ENCODE measurements around the gene RPS6KB2.

RPS6KB2 gene

GRCh38 chr11:67439321-67440228 lies 11.3 kb downstream of the RPS6KB2 start:
- TF ChIP-seq CTCF (IDR thresholded peaks at IDR 0.05; ENCODE audit: insufficient read depth, missing control alignments): no peak
- DNase-seq (ENCODE audit: insufficient read length, low spot score) (no peak), FAIRE-seq (no peak)

- FAIRE-seq: no peak
- no peak for DNase-seq (ENCODE audit: insufficient read length, low spot score)
- no peak for TF ChIP-seq CTCF (IDR thresholded peaks at IDR 0.05; ENCODE audit: insufficient read depth, missing control alignments)
Observed at GRCh38 chr11:67440229-67441097, 12.2 kb downstream of the RPS6KB2 start.

GRCh38 chr11:67441098-67441563 lies 12.8 kb downstream of the RPS6KB2 start:
- TF ChIP-seq CTCF (IDR thresholded peaks at IDR 0.05; ENCODE audit: insufficient read depth, missing control alignments): no peak
- FAIRE-seq (no peak), DNase-seq (ENCODE audit: insufficient read length, low spot score) (no peak)

- TF ChIP-seq CTCF (IDR thresholded peaks at IDR 0.05; ENCODE audit: insufficient read depth, missing control alignments): no peak
- DNase-seq (ENCODE audit: insufficient read length, low spot score) (no peak), FAIRE-seq (no peak)
Observed at GRCh38 chr11:67441731-67442351, 13.5 kb downstream of the RPS6KB2 start.

GRCh38 chr11:67442504-67443404 lies 14.5 kb downstream of the RPS6KB2 start:
- no peak for FAIRE-seq
- TF ChIP-seq CTCF (IDR thresholded peaks at IDR 0.05; ENCODE audit: insufficient read depth, missing control alignments): no peak
- DNase-seq (ENCODE audit: insufficient read length, low spot score): no peak

- no peak for DNase-seq (ENCODE audit: insufficient read length, low spot score)
- no peak for TF ChIP-seq CTCF (IDR thresholded peaks at IDR 0.05; ENCODE audit: insufficient read depth, missing control alignments)
- no peak for FAIRE-seq
Observed at GRCh38 chr11:67445515-67445914, 17.2 kb downstream of the RPS6KB2 start.

All from D721Med (cell line).